Liver (tissue), 9 donors: Measurements from ENCODE around the gene TAGLN. TPM values are rescaled to one million over a fixed set of nuclear protein-coding genes. Genes with fewer than 3 reads are reported as not detected.

ENCODE experiments used
- DNase-seq: peaks from one replicate; pipeline ENCODE4 v3.0.0-alpha.2; 2017; ENCODE audit warnings: low spot score
- H3K27ac ChIP-seq, 2 donors: one replicate each; pipeline ENCODE4 v1.7.0; 2013; ENCODE audit warnings: inconsistent platforms in 2 of 2, low read length in 2 of 2, control low read depth in 1 of 2, low read depth in 1 of 2, mild to moderate bottlenecking in 1 of 2
- H3K27me3 ChIP-seq, 4 donors: one replicate each; pipeline versions ENCODE4 v1.6.1 to v1.7.0; 2013; ENCODE audit warnings: low read length in 3 of 4, inconsistent platforms in 1 of 4, mild to moderate bottlenecking in 1 of 4, moderate library complexity in 1 of 4; ENCODE audit not compliant: control insufficient read depth in 4 of 4, insufficient read depth in 4 of 4
- H3K36me3 ChIP-seq, 4 donors: one replicate each; pipeline versions ENCODE4 v1.6.1 to v1.7.0; 2013; ENCODE audit warnings: low read length in 3 of 4, mild to moderate bottlenecking in 3 of 4, low read depth in 1 of 4, moderate library complexity in 1 of 4; ENCODE audit not compliant: control insufficient read depth in 4 of 4, insufficient read depth in 3 of 4
- H3K4me1 ChIP-seq, 4 donors: one replicate each; pipeline versions ENCODE4 v1.6.1 to v1.7.0; 2013; ENCODE audit warnings: low read length in 3 of 4, mild to moderate bottlenecking in 3 of 4, moderate library complexity in 1 of 4; ENCODE audit not compliant: control insufficient read depth in 4 of 4, insufficient read depth in 4 of 4
- H3K4me3 ChIP-seq, 3 donors: one replicate each; pipeline versions ENCODE4 v1.6.1 to v1.7.0; 2013; ENCODE audit warnings: low read length in 3 of 3, control low read depth in 1 of 3, low read depth in 1 of 3, mild to moderate bottlenecking in 1 of 3
- H3K9ac ChIP-seq, 2 donors: one replicate each; pipeline ENCODE4 v1.7.0; 2013; ENCODE audit warnings: low read length in 2 of 2, mild to moderate bottlenecking in 2 of 2, moderate library complexity in 2 of 2, control low read depth in 1 of 2, low read depth in 1 of 2
- H3K9me3 ChIP-seq, 4 donors: one replicate each; pipeline versions ENCODE4 v1.6.1 to v1.7.0; 2013; ENCODE audit warnings: low read length in 3 of 4; ENCODE audit not compliant: control insufficient read depth in 4 of 4
- EGR1 ChIP-seq, 2 donors: IDR thresholded peaks; 2 replicates each; pipeline ENCODE4 v1.6.1; 2016 to 2018; ENCODE audit warnings: antibody characterized with exemption in 2 of 2, low read depth in 2 of 2
- FOXA1 ChIP-seq: IDR thresholded peaks from 2 replicates; pipeline ENCODE4 v1.6.1; 2016; ENCODE audit warnings: antibody characterized with exemption
- FOXA2 ChIP-seq: IDR thresholded peaks from 2 replicates; pipeline ENCODE4 v1.6.1; 2016; ENCODE audit warnings: antibody characterized with exemption
- HNF4A ChIP-seq, 2 donors: conservative IDR thresholded peaks; 2 replicates each; pipeline ENCODE4 v1.6.1; 2016; ENCODE audit warnings: antibody characterized with exemption in 2 of 2, mild to moderate bottlenecking in 2 of 2
- HNF4G ChIP-seq: IDR thresholded peaks from 2 replicates; pipeline ENCODE4 v1.6.1; 2016; ENCODE audit warnings: antibody characterized with exemption
- JUND ChIP-seq, 2 donors: IDR thresholded peaks; 2 replicates each; pipeline ENCODE4 v1.6.1; 2016; ENCODE audit warnings: antibody characterized with exemption in 2 of 2
- RAD21 ChIP-seq, 2 donors: IDR thresholded peaks; 2 replicates each; pipeline ENCODE4 v1.6.1; 2016; ENCODE audit warnings: antibody characterized with exemption in 2 of 2, mild to moderate bottlenecking in 2 of 2
- RXRA ChIP-seq, 2 donors: IDR thresholded peaks; 2 replicates each; pipeline ENCODE4 v1.6.1; 2017 to 2018; ENCODE audit warnings: antibody characterized with exemption in 2 of 2, mild to moderate bottlenecking in 1 of 2
- SP1 ChIP-seq: IDR thresholded peaks from 2 replicates; pipeline ENCODE4 v1.6.1; 2018; ENCODE audit warnings: antibody characterized with exemption, mild to moderate bottlenecking
- TAF1 ChIP-seq: conservative IDR thresholded peaks from 2 replicates; pipeline ENCODE4 v1.6.1; 2016; ENCODE audit warnings: antibody characterized with exemption, mild to moderate bottlenecking
- YY1 ChIP-seq: IDR thresholded peaks from 2 replicates; pipeline ENCODE4 v1.6.1; 2016; ENCODE audit warnings: antibody characterized with exemption, mild to moderate bottlenecking
- WGBS: extraction: QIAGEN DNeasy Blood & Tissue Kit; methylation state at CpG from one replicate; pipeline ENCODE4 v1.1.7; 2013; 5-methylcytosine and 5-hydroxymethylcytosine counted together
- polyA plus RNA-seq, 2 donors: library from polyadenylated mRNA; stranded (reverse) in 1 of 2; unstranded in 1 of 2; fragments of 200-250 nt in 1 of 2; fragments of >200 nt in 1 of 2; fragmentation: Nextera tagmentation in 1 of 2; extraction: Ambion mirVana in 1 of 2; gene quantifications; one replicate each; pipeline versions ENCODE4 v1.2.1 to v1.2.3, GENCODE V29; 2013 to 2015
- total RNA-seq, 2 donors: library from RNA; depleted of rRNA; stranded (reverse); fragments of >200 nt; gene quantifications; one replicate each; pipeline ENCODE4 v1.2.3, GENCODE V29; 2014
- TF ChIP-seq, protein P1 (sequence below): IDR thresholded peaks from 2 replicates; pipeline ENCODE4 v1.6.1; 2016; ENCODE audit warnings: antibody characterized with exemption
- TF ChIP-seq, protein P2 (sequence below): IDR thresholded peaks from 2 replicates; pipeline ENCODE4 v1.6.1; 2016; ENCODE audit warnings: antibody characterized with exemption
- TF ChIP-seq, protein P3 (sequence below): IDR thresholded peaks from 2 replicates; pipeline ENCODE4 v1.6.1; 2016; ENCODE audit warnings: antibody characterized with exemption, mild to moderate bottlenecking
- donor health status: healthy.
- donor health status: healthy.
- donor health status: healthy.
- donor health status: healthy.
- donor health status: healthy.

Gene TAGLN
- total and polyA plus RNA-seq, 4 donors = 7.4 to 309 (median 96.2) TPM

DNA sequence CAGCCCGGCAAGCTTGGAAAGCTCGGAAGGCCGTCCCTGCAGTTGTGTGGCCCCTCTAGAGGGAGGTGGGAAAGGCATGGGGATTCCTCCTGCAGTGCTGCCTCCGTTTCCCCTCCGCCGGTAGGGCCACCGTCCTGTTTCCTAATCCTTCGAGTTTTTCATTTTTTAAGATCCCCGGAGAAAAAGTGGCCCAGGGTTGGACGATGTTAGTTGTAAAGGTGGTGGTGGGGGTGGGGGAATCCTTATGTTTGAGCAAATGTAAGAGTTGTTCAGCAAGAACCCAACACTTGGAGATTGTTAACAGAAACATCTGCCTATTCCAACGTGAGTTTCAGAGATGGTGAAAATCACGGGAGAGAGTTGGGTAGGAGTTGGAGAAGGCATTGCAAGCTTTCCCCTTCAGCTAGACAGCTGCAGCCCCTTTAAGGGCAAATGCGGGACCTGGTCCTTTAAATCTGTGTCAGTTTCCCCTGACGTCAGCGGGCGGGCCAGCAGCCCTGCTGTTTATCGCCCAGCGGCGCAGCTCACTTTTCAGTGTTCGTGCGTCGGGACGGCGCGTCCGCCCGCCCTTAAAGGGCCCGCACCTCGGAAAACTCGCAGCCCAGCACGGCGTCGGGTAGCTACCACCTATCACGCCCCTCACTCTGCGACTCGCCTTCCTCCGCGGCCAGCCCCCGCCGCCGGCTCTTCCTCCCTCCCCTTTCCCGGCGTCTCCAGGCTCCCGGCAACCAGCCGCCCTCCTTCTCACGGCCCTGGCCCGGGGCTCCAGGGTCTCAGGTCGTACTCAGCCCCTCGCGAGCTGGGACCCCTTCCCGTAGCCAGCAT, 20.7 kb upstream of the TAGLN start, which contains the start of gene SIDT2 (continued):
- TF ChIP-seq, protein P1, sequence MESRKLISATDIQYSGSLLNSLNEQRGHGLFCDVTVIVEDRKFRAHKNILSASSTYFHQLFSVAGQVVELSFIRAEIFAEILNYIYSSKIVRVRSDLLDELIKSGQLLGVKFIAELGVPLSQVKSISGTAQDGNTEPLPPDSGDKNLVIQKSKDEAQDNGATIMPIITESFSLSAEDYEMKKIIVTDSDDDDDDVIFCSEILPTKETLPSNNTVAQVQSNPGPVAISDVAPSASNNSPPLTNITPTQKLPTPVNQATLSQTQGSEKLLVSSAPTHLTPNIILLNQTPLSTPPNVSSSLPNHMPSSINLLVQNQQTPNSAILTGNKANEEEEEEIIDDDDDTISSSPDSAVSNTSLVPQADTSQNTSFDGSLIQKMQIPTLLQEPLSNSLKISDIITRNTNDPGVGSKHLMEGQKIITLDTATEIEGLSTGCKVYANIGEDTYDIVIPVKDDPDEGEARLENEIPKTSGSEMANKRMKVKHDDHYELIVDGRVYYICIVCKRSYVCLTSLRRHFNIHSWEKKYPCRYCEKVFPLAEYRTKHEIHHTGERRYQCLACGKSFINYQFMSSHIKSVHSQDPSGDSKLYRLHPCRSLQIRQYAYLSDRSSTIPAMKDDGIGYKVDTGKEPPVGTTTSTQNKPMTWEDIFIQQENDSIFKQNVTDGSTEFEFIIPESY = no peak
- TF ChIP-seq FOXA1 (no peak), HNF4G (no peak)
- TF ChIP-seq, protein P2, sequence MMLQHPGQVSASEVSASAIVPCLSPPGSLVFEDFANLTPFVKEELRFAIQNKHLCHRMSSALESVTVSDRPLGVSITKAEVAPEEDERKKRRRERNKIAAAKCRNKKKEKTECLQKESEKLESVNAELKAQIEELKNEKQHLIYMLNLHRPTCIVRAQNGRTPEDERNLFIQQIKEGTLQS = no peak

DNA sequence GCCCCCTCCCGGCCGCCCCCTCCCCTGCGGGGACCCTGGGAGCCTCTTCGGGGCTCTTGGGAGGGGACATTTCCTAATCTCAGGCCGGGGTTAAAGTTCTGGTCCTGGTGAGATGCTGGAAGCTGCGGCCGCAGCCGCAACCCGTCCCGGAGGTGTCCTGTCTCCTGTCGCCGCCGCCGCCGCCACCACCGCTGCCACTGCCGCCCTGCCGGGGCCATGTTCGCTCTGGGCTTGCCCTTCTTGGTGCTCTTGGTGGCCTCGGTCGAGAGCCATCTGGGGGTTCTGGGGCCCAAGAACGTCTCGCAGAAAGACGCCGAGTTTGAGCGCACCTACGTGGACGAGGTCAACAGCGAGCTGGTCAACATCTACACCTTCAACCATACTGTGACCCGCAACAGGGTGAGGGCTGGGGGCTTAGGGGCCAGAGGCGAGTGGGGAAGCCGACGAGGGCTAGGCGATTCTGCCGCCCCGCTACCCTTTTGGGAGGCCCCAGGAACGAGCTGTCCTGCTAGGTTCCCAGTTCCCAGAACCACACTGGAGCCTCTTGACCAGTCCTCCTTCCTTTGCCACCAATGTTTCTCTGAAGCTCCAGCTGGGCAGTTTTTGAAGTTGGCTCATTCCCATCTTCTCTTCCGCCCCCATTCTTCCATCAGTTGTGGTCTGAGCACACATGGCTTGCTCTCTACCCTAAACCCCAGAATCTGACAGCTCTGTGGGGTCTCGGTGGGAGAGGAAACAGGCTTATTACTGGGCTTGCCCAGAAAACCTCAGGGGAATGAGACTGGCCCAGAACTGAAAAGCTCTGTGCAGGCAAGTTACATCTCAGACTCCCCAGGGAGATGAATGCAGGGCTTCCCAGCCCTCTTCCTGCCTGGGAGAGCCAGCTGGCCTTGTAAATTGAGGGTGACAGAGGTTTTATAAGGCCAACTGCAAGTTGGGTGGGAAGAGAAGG, 19.8 kb upstream of the TAGLN start:
- Histone ChIP-seq H3K4me3 (peak overlapping the region; percentile 64 to 95 (median 70)), H3K9me3 (no peaks in the 10 kb centered on the region), H3K36me3 (peaks cover 3 to 17% (median 10%) of the 10 kb centered on the region in 4 donors), H3K9ac (peak overlapping the region; percentile 49 to 76), H3K27me3 (no peaks in the 10 kb centered on the region), H3K4me1 (peaks cover 4 to 23% (median 18%) of the 10 kb centered on the region in 4 donors), H3K27ac (peak overlapping the region; percentile 74 to 85)
- 1% methylated on average over 39 of the region's 39 CpGs for WGBS
- peak; percentile 72 for DNase-seq
- TF ChIP-seq HNF4A (conservative IDR thresholded peaks at IDR 0.05) = peak in 1 of 2 donors; percentile 21
- no peak for TF ChIP-seq SP1
- no peak for TF ChIP-seq RXRA (IDR thresholded peaks at IDR 0.05)

DNA sequence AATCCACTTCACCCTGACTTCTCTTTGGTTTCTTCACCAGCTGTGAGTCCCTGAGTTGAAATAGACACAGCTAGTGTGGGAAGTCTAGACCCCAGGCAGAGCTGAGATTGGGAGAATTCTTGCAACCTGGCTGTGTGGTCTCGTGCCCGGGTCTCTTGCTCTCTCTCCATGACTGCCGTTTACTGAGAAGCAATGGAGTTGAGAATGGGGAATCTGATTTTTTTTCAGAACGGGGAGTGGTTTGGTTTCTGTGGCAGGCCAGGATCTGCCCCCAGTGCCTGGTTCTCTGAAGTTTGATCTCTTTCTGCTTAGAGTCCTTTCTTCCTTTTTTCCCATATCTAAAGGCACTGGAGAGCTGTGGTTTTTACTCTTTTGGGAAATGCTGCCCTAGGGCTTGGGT, 19.1 kb upstream of the TAGLN start:
- TF ChIP-seq, protein P2 = no peak
- TF ChIP-seq FOXA2 = no peak
- TF ChIP-seq HNF4G = no peak
- TF ChIP-seq RXRA (IDR thresholded peaks at IDR 0.05) = no peak
- no peak for TF ChIP-seq RAD21 (IDR thresholded peaks at IDR 0.05)
- TF ChIP-seq SP1 = no peak
- no peak for TF ChIP-seq EGR1 (IDR thresholded peaks at IDR 0.05; ENCODE audit: low read depth in 2 of 2)
- no peak for TF ChIP-seq TAF1
- no peak for TF ChIP-seq JUND (IDR thresholded peaks at IDR 0.05)
- TF ChIP-seq, protein P3, sequence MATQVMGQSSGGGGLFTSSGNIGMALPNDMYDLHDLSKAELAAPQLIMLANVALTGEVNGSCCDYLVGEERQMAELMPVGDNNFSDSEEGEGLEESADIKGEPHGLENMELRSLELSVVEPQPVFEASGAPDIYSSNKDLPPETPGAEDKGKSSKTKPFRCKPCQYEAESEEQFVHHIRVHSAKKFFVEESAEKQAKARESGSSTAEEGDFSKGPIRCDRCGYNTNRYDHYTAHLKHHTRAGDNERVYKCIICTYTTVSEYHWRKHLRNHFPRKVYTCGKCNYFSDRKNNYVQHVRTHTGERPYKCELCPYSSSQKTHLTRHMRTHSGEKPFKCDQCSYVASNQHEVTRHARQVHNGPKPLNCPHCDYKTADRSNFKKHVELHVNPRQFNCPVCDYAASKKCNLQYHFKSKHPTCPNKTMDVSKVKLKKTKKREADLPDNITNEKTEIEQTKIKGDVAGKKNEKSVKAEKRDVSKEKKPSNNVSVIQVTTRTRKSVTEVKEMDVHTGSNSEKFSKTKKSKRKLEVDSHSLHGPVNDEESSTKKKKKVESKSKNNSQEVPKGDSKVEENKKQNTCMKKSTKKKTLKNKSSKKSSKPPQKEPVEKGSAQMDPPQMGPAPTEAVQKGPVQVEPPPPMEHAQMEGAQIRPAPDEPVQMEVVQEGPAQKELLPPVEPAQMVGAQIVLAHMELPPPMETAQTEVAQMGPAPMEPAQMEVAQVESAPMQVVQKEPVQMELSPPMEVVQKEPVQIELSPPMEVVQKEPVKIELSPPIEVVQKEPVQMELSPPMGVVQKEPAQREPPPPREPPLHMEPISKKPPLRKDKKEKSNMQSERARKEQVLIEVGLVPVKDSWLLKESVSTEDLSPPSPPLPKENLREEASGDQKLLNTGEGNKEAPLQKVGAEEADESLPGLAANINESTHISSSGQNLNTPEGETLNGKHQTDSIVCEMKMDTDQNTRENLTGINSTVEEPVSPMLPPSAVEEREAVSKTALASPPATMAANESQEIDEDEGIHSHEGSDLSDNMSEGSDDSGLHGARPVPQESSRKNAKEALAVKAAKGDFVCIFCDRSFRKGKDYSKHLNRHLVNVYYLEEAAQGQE = no peak
- TF ChIP-seq, protein P1 = no peak
- no peak for TF ChIP-seq YY1
- Histone ChIP-seq H3K9ac (peak overlapping the region in 1 of 2 donors; percentile 76), H3K4me1 (peaks cover 4 to 23% (median 18%) of the 10 kb centered on the region in 4 donors), H3K27me3 (no peaks in the 10 kb centered on the region), H3K27ac (peak overlapping the region; percentile 74 to 85), H3K4me3 (peak overlapping the region in 2 of 3 donors; percentile 64 to 95), H3K36me3 (peaks cover 3 to 20% (median 11%) of the 10 kb centered on the region in 4 donors), H3K9me3 (no peaks in the 10 kb centered on the region)
- 41% methylated on average over 4 of the region's 4 CpGs for WGBS
- peak; percentile 32 for DNase-seq
